SK-N-SH (cell line): ENCODE results near the gene SIK2.

Source experiments
- CTCF ChIP-seq: fragments of 200-600 bp; sonication (generic); IDR thresholded peaks from 2 replicates; pipeline ENCODE4 v1.6.1; 2017; ENCODE audit warnings: antibody characterized with exemption, mild to moderate bottlenecking, moderate library complexity
- EZH2phosphoT487 ChIP-seq: fragments of 200-600 bp; sonication (generic); IDR thresholded peaks from 2 replicates; pipeline ENCODE4 v1.6.1; 2017; ENCODE audit warnings: low read depth, mixed run types, mild to moderate bottlenecking, antibody characterized with exemption, moderate library complexity, borderline replicate concordance
- MXI1 ChIP-seq: IDR thresholded peaks from 2 replicates; pipeline ENCODE4 v1.6.1; 2012; ENCODE audit warnings: mild to moderate bottlenecking, low read depth, low read length, improper control_type of control experiment
- NRF1 ChIP-seq: IDR thresholded peaks from 2 replicates; pipeline ENCODE4 v1.6.1; 2012; ENCODE audit warnings: low read depth, mild to moderate bottlenecking, low read length
- POLR2AphosphoS5 ChIP-seq: IDR thresholded peaks from 2 replicates; pipeline ENCODE4 v1.6.1; 2012; ENCODE audit warnings: low read depth, low read length
- RCOR1 ChIP-seq: fragments of 150-350 bp; IDR thresholded peaks from 2 replicates; pipeline ENCODE4 v1.6.1; 2017; ENCODE audit warnings: antibody characterized with exemption, low read length
- SIN3A ChIP-seq: IDR thresholded peaks from 2 replicates; pipeline ENCODE4 v1.6.1; 2012; ENCODE audit warnings: low read depth, mild to moderate bottlenecking, low read length, moderate library complexity, borderline replicate concordance
- YY1 ChIP-seq: IDR thresholded peaks from 2 replicates; pipeline ENCODE4 v1.4.0; 2012; ENCODE audit warnings: low read depth, mild to moderate bottlenecking
- TF ChIP-seq, protein P1 (sequence below): IDR thresholded peaks from 2 replicates; pipeline ENCODE4 v1.4.0; 2012; ENCODE audit warnings: low read depth, borderline replicate concordance
- TF ChIP-seq, protein P2 (sequence below): IDR thresholded peaks from 2 replicates; pipeline ENCODE4 v1.6.1; 2012; ENCODE audit warnings: mild to moderate bottlenecking, low read depth, low read length, moderate library complexity

DNA sequence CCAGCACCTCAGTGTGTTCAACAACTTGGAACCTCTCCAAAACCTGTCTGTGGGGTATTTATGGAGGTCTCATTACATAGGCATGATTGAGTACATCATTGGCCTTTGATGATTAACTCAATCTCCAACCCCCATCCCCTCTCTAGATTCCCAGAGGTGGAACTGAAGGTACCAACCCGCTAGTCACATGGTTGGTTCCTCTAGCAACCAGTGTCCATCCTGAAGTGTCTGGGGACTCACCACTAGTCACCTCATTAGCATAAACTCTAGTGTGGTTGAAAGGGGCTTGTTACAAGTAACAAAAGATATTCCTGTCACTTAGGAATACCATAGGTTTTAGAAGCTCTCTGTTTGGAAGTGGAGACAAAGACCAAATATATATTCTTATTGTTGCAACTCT is 40.3 kb downstream of the SIK2 start:
- TF ChIP-seq CTCF (no peak), POLR2AphosphoS5 (no peak), YY1 (no peak), SIN3A (no peak), MXI1 (no peak), EZH2phosphoT487 (no peak), NRF1 (no peak), RCOR1 (no peak)
- TF ChIP-seq, protein P1, sequence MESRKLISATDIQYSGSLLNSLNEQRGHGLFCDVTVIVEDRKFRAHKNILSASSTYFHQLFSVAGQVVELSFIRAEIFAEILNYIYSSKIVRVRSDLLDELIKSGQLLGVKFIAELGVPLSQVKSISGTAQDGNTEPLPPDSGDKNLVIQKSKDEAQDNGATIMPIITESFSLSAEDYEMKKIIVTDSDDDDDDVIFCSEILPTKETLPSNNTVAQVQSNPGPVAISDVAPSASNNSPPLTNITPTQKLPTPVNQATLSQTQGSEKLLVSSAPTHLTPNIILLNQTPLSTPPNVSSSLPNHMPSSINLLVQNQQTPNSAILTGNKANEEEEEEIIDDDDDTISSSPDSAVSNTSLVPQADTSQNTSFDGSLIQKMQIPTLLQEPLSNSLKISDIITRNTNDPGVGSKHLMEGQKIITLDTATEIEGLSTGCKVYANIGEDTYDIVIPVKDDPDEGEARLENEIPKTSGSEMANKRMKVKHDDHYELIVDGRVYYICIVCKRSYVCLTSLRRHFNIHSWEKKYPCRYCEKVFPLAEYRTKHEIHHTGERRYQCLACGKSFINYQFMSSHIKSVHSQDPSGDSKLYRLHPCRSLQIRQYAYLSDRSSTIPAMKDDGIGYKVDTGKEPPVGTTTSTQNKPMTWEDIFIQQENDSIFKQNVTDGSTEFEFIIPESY = no peak
- TF ChIP-seq, protein P2, sequence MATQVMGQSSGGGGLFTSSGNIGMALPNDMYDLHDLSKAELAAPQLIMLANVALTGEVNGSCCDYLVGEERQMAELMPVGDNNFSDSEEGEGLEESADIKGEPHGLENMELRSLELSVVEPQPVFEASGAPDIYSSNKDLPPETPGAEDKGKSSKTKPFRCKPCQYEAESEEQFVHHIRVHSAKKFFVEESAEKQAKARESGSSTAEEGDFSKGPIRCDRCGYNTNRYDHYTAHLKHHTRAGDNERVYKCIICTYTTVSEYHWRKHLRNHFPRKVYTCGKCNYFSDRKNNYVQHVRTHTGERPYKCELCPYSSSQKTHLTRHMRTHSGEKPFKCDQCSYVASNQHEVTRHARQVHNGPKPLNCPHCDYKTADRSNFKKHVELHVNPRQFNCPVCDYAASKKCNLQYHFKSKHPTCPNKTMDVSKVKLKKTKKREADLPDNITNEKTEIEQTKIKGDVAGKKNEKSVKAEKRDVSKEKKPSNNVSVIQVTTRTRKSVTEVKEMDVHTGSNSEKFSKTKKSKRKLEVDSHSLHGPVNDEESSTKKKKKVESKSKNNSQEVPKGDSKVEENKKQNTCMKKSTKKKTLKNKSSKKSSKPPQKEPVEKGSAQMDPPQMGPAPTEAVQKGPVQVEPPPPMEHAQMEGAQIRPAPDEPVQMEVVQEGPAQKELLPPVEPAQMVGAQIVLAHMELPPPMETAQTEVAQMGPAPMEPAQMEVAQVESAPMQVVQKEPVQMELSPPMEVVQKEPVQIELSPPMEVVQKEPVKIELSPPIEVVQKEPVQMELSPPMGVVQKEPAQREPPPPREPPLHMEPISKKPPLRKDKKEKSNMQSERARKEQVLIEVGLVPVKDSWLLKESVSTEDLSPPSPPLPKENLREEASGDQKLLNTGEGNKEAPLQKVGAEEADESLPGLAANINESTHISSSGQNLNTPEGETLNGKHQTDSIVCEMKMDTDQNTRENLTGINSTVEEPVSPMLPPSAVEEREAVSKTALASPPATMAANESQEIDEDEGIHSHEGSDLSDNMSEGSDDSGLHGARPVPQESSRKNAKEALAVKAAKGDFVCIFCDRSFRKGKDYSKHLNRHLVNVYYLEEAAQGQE = no peak
